ENCODE results near the gene COL4A2.
"Not testable (repeated sequence)": the region's sequence is repeated elsewhere in the genome, so short reads cannot be mapped to it uniquely, and the experiment has no call there.

The COL4A2 gene

DNA sequence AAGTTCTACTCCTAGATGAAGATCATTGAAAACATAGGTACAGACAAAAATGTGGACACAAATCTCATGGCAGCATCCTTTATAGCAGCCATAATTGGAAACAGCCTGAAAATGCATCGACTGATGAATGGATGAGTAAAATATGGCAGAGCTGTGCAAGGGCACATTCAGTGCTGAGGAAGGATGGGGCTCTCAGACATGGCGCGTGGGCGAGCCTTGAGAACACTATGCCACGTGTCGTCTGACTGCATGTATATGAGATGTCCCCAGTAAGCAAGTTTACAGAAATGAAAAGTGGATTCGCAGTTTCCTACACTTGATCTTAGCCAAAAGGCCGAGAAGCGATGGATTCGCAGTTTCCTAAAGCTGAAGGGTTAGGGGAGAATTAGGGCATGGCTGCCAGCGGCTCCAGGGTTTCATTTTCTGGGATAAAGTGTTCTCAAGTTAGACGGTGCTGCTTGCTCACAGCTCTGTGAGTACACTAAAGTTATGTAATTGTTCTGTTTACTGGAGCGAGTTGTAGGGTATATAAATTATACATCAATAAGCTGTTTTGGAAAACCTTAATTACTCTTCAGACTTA lies 176.4 kb downstream of the COL4A2 start:
- DNase-seq (ENCODE audit: insufficient read length, low spot score) (no peak), FAIRE-seq (no peak)

DNA sequence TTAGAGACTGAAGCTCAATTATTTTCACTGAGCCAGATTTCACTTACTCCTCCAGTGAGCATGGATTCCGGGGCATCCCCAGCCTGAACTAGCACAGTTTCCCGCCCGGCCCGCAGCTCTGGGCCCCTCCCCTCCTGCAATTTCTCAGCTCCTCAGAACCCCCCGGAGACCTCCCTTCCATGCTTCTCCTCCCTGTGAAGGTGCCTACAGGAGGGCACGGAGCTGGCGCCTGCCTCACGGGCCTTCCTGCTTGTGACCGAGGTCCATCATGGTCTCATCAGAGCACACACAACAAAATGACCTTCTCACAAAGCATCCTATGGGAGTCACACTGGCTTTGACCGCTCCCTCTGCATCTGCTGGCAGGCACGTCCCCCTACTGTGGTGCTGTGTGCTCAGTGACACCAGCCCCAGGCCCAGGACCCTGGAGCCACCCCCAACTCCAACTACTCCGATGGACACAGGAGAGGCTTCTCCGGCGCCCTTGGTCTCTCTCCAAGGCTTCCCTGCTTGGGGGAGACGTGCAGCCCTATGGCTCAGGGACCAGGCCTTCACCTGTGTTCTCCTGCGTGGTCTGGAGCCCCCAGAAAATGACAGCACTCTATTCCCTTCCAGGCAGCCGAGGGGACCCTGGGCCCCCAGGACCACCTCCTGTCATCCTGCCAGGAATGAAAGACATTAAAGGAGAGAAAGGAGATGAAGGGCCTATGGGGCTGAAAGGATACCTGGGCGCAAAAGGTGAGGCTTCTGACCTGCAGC lies 177.4 kb downstream of the COL4A2 start:
- no peak for FAIRE-seq

DNA sequence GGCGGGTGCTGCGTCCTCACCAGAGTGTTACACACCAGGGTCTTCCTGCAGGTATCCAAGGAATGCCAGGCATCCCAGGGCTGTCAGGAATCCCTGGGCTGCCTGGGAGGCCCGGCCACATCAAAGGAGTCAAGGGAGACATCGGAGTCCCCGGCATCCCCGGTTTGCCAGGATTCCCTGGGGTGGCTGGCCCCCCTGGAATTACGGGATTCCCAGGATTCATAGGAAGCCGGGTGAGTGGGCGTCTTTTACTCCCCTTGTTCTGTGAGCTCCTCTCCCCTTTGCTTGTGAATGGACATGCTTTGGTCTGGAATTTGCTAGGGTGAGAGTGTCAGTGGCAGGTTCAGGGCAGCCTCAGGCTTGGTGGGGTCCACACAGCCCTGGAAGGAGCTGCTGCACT lies 178.5 kb downstream of the COL4A2 start:
- FAIRE-seq, result no peak
- peak; percentile 67 for DNase-seq (ENCODE audit: insufficient read length, low spot score)

More for the DNA sequence above, 177.4 kb downstream of the COL4A2 start:
- DNase-seq (ENCODE audit: insufficient read length, low spot score), result no peak

DNA sequence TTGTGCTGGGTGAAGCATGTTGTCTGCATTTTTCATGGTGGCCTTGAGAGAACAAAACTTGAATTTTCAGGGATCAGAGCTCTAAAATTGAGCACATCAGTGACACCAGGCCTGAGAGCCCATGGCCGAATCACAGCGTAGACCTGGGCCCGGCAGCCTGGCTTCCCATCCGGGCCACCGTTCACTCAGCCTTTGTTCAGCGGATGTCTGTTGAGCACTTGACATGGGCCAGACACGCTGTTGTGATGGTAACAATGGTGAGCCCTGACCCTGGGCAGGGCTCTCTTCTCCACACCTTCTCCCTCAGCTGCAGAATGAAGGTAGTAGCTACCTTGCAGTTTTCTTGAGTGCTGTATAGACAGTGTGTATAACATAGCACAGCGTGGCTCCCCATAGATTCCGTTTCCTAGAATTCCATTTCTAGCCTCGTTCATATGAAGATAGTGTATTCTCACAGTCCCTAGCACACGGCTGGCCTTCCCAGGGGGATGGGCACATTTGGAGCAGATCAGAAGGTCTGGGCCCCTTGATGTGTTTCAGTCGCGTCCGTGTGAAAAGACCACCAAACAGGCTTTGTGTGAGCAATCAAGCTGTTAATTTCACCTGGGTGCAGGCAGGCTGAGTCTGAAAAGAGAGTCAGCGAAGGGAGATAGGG lies 179.1 kb downstream of the COL4A2 start:
- FAIRE-seq, result no peak
- no peak for DNase-seq (ENCODE audit: insufficient read length, low spot score)

DNA sequence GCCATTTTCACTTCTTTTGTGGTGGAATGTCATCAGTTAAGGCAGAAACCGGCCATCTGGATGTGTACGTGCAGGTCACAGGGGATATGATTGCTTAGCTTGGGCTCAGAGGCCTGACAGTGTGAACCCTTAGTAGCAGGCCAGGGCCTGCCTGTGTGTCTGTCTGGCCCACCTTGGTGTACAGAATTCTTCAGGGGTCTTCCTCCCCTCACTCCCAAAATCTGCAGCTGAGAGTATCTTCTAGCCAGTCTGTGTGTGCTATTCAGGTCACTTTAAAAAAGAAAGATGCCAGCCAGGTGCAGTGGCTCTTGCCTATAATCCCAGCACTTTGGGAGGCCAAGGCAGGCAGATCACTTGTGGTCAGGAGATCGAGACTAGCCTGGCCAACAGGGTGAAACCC lies 179.8 kb downstream of the COL4A2 start:
- FAIRE-seq; DNase-seq (ENCODE audit: insufficient read length, low spot score): not testable (repeated sequence)

DNA sequence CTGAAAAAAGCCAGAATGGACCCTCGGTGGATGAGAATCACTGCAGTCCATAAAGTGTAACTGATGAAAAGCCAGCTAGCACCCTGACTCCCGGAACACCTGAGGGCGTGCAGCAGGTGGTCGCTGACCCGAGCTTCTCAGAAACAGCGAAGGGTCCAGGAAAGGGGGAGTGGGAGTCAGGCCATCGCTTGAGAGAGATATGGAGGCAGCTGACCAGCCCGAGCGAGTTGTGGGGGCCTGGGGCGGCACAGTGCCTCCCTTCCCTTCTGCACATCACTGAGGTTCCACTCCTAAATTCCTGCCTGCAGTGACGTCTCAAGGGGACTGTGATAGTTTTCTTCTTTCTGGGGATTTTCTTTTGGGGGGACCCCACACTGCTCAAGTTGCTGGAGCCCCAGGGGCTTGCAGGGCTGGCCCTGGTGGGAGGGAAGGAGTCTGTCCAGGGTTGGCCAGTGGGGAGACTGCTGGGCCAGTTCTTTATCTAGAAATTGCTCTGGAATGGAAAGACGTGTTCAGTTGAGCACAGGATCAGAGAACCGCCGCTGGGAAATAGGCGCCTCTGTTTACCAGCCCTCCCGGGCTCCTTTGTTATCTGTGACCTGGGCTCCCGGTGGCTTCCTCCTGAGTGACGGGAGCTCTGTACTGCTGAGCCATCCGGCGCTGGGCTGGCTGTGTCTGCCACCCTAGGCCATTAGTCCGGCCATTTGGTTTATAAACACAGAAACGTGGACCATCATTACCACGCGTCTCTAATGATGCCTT lies 183.1 kb downstream of the COL4A2 start:
- no peak for FAIRE-seq
- no peak for DNase-seq (ENCODE audit: insufficient read length, low spot score)

DNA sequence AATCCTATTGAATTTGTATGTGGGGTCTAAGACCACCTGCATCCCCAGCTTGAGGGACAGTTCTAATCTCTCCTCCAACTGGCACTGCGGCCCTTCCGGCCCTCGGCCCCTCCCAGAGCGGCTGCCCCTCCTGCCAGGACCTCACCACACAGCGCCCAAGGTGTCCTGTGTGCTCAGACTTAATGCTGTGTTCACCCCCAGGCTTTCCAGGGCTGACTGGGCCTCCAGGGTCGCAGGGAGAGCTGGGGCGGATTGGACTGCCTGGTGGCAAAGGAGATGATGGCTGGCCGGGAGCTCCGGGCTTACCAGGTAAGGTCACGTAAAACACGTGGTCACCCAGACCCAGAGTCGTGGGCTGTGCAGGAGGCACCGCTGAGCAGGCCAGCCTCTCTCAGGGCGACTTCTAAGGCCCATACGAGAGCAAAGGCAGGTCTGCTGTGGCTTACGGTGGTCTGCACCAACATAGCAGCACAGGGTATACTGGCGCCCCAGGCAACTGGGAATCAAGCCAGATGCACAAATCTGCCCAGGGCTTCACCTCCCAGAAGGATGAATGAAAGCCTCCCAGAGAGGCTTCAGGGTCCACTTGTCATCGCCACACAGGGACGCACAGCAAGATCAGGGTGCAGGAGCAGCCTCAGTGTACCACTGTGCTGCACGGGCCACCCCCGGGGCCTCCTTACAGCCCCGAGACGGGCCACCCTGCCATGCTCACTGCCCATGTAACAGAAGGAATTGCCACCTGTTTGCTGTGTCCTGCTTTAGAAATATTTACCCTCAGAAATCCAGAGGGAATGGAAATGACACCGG lies 185.0 kb downstream of the COL4A2 start:
- no peak for FAIRE-seq

DNA sequence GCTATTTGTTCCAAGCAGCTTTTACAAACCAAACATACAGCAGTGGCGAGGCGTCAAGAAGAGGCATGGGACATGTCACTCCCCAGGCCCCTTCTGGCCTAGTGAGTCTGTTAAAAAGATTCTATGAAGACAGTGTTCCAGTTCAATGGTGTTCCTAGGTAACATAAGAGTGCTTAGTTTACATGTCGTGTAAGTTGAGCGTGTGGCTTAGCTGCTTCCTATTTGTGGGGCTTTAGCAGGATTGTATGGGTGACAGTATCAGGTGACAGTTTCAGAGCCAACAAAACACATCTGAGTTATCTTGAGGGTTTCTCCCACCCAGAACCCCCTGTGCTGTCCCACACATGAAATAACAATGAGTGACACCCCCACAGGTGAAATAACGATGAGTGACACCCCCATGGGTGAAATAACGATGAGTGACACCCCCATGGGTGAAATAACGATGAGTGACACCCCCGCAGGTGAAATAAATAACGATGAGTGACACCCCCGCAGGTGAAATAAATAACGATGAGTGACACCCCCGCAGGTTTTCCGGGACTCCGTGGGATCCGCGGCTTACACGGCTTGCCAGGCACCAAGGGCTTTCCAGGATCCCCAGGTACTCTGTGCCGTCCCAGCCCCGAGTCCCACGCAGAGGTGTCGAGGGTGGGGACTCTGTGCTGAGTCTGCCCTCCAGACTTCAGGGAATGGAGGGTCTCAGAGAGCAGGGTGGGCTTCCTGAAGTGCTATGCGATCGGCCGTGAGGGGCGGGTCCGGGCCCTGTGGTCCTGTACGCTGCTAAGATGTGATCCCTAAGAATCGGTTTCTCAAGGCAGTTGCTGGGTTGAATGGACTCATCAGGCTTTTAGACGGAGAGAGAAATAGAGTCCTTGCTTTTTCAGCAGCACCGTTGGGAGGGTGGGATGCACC lies 185.9 kb downstream of the COL4A2 start:
- FAIRE-seq, result no peak
- no peak for DNase-seq (ENCODE audit: insufficient read length, low spot score)

More for the DNA sequence above, 185.0 kb downstream of the COL4A2 start:
- no peak for DNase-seq (ENCODE audit: insufficient read length, low spot score)

DNA sequence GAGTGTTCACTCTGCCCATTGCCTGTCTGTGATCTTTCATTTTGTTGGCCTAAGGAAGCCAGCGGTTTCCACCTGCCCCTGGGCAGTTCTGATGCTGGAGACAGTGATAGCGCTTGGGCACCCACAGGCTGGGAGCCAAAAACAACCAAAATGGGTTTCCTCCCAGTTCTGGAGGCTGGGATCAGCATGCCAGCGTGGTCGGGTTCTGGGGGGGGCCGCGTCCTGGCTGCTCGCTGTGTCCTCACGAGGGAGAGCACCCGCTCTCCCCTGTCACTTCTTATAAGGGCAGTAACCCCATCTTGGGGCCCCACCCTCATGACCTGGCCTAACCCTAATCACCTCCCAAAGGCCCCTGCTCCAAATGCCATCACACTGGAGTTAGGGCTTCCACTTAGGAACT lies 186.5 kb downstream of the COL4A2 start:
- FAIRE-seq (no peak), DNase-seq (ENCODE audit: insufficient read length, low spot score) (no peak)

DNA sequence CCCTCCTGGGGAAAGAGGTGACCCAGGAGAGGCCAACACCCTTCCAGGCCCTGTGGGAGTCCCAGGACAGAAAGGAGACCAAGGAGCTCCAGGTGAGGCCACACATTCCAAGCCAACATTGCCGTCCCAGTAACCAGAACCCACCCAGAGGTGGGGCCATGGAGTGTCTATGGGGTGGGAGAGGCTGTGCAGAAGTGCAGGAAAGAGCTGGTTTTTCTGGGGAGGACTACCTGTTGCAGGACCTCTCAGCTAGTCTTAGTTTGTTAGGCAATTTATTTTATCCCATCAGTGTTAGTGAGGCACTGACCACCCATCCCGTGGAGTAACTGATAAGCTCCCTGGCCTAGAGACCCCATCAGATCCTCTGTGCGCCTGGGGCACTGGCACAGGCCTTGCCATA lies 188.3 kb downstream of the COL4A2 start:
- FAIRE-seq (no peak), DNase-seq (ENCODE audit: insufficient read length, low spot score) (no peak)

DNA sequence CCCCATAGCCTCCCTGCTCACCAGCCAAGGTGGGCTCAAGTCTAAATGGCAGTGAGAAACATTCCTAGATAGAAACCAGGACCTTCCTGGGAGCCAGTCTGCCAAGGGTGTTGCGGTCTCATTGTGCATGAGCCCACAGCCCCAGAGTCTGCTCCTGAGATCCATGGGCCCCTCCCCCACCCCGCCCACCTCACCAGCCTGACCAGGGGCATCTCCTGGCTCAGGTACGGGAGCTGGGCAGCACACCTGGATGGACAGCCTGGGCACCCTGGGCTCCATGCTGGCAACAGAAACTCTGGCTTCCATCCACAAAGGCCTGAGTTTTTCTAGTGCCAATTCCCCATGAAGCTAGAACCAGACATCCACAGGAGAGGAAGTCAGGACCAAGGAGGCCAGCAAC lies 188.8 kb downstream of the COL4A2 start:
- no peak for DNase-seq (ENCODE audit: insufficient read length, low spot score)
- no peak for FAIRE-seq

DNA sequence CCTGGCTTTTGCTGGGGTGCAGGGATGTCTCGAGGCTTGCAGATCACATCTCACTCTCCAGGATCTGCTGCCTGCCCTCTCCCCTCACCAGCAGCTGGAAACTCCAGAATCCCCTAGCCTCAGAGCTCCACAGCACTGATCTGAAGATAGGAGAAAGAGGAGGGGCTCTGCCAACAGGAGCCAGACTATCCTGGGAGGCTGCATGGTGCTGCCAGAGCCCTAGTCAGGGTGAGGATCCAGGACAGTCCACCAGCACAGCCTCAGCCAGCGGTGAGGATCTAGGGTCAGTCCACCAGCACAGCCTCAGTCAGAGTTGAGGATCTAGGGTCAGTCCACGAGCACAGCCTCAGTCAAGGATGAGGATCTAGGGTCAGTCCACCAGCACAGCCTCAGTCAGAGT lies 189.2 kb downstream of the COL4A2 start:
- DNase-seq (ENCODE audit: insufficient read length, low spot score), result no peak
- FAIRE-seq, result no peak

DNA sequence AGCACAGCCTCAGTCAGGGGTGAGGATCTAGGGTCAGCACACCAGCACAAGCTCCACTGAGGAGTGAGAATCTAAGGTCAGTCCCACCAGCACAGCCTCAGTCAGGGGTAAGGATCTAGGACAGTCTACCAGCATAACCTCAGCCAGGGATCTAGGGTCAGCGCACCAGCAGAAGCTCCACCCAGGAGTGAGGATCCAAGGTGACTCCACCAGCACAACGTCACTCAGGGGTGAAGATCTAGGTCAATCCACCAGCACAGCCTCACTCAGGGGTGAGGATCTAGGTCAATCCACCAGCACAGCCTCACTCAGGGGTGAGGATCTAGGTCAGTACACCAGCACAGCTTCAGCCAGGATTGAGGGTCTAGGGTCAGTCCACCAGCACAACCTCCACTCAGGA lies 189.9 kb downstream of the COL4A2 start:
- no peak for DNase-seq (ENCODE audit: insufficient read length, low spot score)
- no peak for FAIRE-seq

DNA sequence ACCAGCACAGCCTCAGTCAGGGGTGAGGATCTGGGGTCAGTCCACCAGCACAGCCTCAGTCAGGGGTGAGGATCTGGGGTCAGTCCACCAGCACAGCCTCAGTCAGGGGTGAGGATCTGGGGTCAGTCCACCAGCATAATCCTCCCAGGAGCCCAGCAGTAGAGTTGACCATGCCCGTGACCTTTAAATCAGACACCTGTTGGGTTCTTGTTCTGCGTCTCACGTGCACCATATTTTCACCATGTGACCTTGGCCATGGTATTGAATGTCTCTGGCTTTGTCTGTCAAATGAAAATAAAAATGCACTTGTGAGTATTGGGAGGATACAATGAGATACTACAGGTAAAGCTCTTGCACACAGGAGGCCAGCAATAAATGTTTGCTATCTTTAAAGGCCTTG lies 190.8 kb downstream of the COL4A2 start:
- not testable (repeated sequence) for DNase-seq (ENCODE audit: insufficient read length, low spot score); FAIRE-seq

DNA sequence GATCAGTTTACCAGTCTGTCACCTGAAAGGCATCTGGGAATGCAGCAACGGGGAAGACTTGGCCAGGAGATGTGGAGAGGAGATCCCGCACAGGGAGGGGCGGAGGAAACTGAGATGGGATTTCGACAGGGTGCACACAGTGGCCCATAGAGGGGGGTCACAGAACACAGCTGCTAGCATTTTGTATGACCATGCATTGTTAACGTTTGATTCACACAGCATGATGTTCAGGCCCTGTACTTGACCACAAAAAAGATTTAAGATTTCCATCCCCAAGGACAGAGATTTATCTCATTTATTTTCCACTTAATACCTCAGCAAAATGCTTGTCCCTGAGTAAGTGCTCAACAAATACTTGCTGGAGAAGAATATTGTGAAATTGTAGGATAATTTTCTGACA lies 191.2 kb downstream of the COL4A2 start:
- no peak for DNase-seq (ENCODE audit: insufficient read length, low spot score)
- FAIRE-seq, result no peak

DNA sequence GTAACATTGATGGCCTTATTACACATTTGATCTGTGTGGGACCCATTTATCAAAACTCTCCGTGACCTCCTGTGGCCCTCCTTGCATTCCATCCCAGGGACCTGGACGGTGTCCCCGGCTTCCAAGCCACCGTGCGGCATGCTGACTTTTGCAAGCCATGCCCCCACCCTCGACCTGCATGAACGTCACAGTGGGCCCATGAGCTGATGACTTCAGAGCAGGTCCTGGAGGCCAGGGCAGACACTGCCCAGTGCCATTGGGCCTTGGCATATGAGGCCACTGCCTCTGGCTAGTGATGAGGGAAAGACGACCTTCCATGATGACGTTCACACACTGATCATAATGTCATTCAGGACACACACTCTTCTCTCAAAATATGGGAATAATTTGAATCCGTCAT lies 191.7 kb downstream of the COL4A2 start:
- DNase-seq (ENCODE audit: insufficient read length, low spot score), result no peak
- FAIRE-seq, result no peak

DNA sequence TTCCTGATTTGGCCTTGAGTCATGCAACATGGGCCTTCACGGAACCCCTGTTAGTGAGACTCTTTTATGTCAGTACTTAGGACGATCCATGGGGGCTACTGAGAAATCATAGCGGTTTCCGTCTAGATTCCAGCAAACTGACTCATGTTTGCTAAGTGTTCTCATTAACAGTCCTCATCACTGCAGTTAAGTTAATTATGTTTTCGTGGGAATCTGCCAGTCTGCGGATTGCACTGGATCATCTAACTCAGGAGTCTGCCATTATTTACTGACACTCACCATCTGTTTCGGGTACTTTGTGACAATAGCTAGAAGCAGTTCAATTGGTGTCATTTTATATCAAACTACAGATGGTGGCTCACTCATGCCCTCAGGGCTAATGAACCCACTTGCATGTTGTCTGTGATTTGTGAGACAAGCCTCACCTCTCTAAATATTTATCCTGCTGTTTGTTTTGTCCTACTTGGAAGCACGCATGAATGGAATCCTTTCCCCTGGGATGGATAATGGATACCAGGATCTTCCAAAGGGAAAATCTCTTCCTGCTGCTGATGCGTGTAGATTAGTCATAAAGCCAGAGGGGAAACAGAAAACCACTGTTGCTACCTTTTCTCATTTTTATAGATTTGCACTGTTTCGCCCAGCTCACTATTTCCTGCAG lies 192.7 kb downstream of the COL4A2 start:
- FAIRE-seq (no peak), DNase-seq (ENCODE audit: insufficient read length, low spot score) (no peak)

DNA sequence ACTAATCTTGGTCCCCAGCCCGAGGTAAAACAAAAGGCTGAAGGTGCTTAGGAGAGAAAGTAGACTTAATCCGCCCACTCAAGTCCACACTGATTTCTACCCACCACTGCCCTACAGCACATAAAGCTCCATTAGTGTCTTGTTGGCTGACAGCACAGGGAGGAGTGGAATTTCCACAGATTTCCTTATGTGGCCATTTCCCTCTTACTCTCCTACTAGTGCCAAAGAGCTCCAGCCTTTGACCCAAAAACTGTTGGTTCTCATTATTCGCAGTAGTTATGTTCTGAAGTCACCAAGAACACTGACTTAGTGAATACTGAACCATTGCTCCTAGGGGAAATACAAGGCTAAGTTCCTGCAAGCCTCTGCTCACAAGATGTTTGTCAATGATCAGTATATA lies 193.3 kb downstream of the COL4A2 start:
- DNase-seq (ENCODE audit: insufficient read length, low spot score) (no peak), FAIRE-seq (no peak)

DNA sequence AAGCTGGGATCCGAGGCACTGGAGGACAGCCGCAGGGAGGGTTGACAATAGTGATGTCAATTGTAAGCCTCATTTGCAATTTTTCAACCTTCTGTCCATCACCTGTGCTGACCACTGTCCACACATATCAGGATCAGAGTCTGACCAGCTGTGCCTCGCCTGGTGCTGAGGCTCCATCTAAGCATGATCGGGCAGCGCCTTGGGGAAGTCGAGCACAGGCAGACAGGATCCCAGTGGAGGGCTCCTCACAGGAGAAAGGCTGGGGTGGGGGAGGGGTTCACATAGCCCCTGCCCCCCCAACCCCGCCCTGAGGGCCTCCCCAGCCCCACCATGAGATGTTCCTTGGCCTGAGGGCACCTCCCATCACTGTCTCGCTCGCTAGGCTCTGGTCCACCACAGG lies 194.1 kb downstream of the COL4A2 start:
- DNase-seq (ENCODE audit: insufficient read length, low spot score) (no peak), FAIRE-seq (no peak)
